ENCODE results near the gene ACP2.
A peak's percentile ranks its signal among the peaks of the same experiment; 100 is the strongest.

Gene ACP2

DNA sequence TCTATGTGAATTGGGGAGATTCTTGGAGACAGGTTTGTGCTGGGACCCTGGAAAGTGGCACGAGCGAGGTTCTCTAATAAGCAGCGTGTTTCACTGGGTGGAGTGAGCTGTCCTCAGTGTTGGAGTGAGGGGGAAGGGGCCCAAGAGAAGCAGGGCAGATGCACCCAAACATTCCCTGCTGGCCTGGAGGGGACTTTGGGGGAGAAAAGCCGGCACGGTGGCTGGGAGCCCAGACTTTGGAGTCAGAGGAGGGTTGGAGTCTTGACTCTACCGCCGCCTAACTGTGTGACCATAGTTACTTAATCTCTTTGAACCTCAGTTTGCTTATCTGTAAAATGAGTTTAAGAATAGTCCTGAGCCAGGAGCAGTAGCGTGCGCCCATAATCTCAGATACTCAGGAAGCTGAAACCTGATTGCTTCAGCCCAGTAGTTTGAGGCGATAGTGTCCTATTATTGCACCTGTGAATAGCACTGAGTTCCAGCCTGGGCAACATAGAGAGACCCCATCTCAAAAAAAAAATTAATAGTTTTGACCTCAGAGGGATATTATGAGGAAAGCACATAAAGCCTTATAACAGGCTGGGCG, 9.8 kb upstream of the ACP2 start:
- peak overlapping the region; percentile 75 for H2BK120ac ChIP-seq (ENCODE audit: low read depth, low read length)
- H3K36me3 ChIP-seq (ENCODE audit: control insufficient read depth in 1 of 2, insufficient read depth in 2 of 2, low read depth in 1 of 2, low read length in 2 of 2): peaks cover 0 to 10% of the 10 kb centered on the region in 2 experiments
- no peak overlapping the region for H2AFZ ChIP-seq (ENCODE audit: low read depth, low read length)
- no peak overlapping the region for H3K27ac ChIP-seq (ENCODE audit: low read length, poor library complexity, severe bottlenecking)
- H3K4me3 ChIP-seq (ENCODE audit: insufficient read depth in 1 of 2, low read depth in 1 of 2, low read length in 2 of 2): peak overlapping the region in 1 of 2 experiments; percentile 67
- H3K4ac ChIP-seq (ENCODE audit: low read depth in 1 of 2, low read length in 2 of 2): peak overlapping the region; percentile 84 to 94
- peaks cover 31% of the 10 kb centered on the region for H3K4me1 ChIP-seq (ENCODE audit: control insufficient read depth, insufficient read depth, low read depth, low read length)
- H3K18ac ChIP-seq (ENCODE audit: low read depth in 1 of 2, low read length in 2 of 2): peak overlapping the region; percentile 84 to 85
- H2BK15ac ChIP-seq (ENCODE audit: low read depth, poor library complexity, severe bottlenecking): no peak overlapping the region
- peak overlapping the region; percentile 29 to 79 for H2BK12ac ChIP-seq (ENCODE audit: low read length in 2 of 2)
- H3K23ac ChIP-seq (ENCODE audit: low read length in 2 of 2): no peak overlapping the region
- peaks cover 7% of the 10 kb centered on the region for H3K79me1 ChIP-seq (replicated peaks; ENCODE audit: low read length, poor library complexity, severe bottlenecking)
- H4K8ac ChIP-seq (ENCODE audit: low read length): peak overlapping the region; percentile 76
- H3K9me3 ChIP-seq (ENCODE audit: control insufficient read depth, low read length): no peaks in the 10 kb centered on the region
- H3K4me2 ChIP-seq (ENCODE audit: low read length, poor library complexity, severe bottlenecking): no peak overlapping the region
- peak overlapping the region; percentile 43 for H2AK5ac ChIP-seq (ENCODE audit: low read length, severe bottlenecking)
- H2BK5ac ChIP-seq (ENCODE audit: low read depth, low read length, poor library complexity, severe bottlenecking): no peak overlapping the region
- H4K91ac ChIP-seq (ENCODE audit: low read length): peak overlapping the region; percentile 83
- no peak for DNase-seq
- 84% methylated on average over 11 of the region's 11 CpGs for WGBS
- no peaks in the 10 kb centered on the region for H3K27me3 ChIP-seq (ENCODE audit: control insufficient read depth in 1 of 2, insufficient read depth in 1 of 2, low read length in 2 of 2)
- H3K14ac ChIP-seq (ENCODE audit: low read length in 2 of 2): peak overlapping the region; percentile 6 to 61
- H3K9ac ChIP-seq (ENCODE audit: low read length): peak overlapping the region; percentile 78

- Histone ChIP-seq H3K9me3 (ENCODE audit: control insufficient read depth, low read length) (no peaks in the 10 kb centered on the region), H3K27me3 (ENCODE audit: control insufficient read depth in 1 of 2, insufficient read depth in 1 of 2, low read length in 2 of 2) (no peaks in the 10 kb centered on the region), H4K91ac (ENCODE audit: low read length) (peak within 1 kb of the TSS; percentile 90), H3K4me3 (ENCODE audit: insufficient read depth in 1 of 2, low read depth in 1 of 2, low read length in 2 of 2) (peak within 1 kb of the TSS; percentile 22 to 67), H2BK5ac (ENCODE audit: low read depth, low read length, poor library complexity, severe bottlenecking) (no peak within 1 kb of the TSS), H2BK15ac (ENCODE audit: low read depth, poor library complexity, severe bottlenecking) (peak within 1 kb of the TSS; percentile 92), H4K8ac (ENCODE audit: low read length) (peak within 1 kb of the TSS; percentile 76), H2AK5ac (ENCODE audit: low read length, severe bottlenecking) (peak within 1 kb of the TSS; percentile 43), H2BK12ac (ENCODE audit: low read length in 2 of 2) (peak within 1 kb of the TSS; percentile 79 to 98), H2AFZ (ENCODE audit: low read depth, low read length) (no peak within 1 kb of the TSS), H2BK120ac (ENCODE audit: low read depth, low read length) (peak within 1 kb of the TSS; percentile 75), H3K4ac (ENCODE audit: low read depth in 1 of 2, low read length in 2 of 2) (peak within 1 kb of the TSS; percentile 94 to 98), H3K4me1 (ENCODE audit: control insufficient read depth, insufficient read depth, low read depth, low read length) (peaks cover 31% of the 10 kb centered on the region), H3K18ac (ENCODE audit: low read depth in 1 of 2, low read length in 2 of 2) (peak within 1 kb of the TSS; percentile 84 to 85), H3K36me3 (ENCODE audit: control insufficient read depth in 1 of 2, insufficient read depth in 2 of 2, low read depth in 1 of 2, low read length in 2 of 2) (peaks cover 0 to 10% of the 10 kb centered on the region in 2 experiments), H3K27ac (ENCODE audit: low read length, poor library complexity, severe bottlenecking) (peak within 1 kb of the TSS; percentile 10), H3K9ac (ENCODE audit: low read length) (peak within 1 kb of the TSS; percentile 78), H3K79me1 (replicated peaks; ENCODE audit: low read length, poor library complexity, severe bottlenecking) (peaks cover 8% of the 10 kb centered on the region), H3K4me2 (ENCODE audit: low read length, poor library complexity, severe bottlenecking) (peak within 1 kb of the TSS; percentile 69), H3K23ac (ENCODE audit: low read length in 2 of 2) (no peak within 1 kb of the TSS), H3K14ac (ENCODE audit: low read length in 2 of 2) (peak within 1 kb of the TSS; percentile 6 to 61)
- DNase-seq: peak; percentile 86
- WGBS: 6% methylated on average over 10 of the region's 15 CpGs
Measured at GRCh38 chr11:47257517-47258316, 9.1 kb upstream of the ACP2 start, which contains the start of gene NR1H3. Gene NR1H3, plus strand, starts transcription at chr11:47257996. Its CDS starts 1,221 bp downstream, at chr11:47259217.

DNA sequence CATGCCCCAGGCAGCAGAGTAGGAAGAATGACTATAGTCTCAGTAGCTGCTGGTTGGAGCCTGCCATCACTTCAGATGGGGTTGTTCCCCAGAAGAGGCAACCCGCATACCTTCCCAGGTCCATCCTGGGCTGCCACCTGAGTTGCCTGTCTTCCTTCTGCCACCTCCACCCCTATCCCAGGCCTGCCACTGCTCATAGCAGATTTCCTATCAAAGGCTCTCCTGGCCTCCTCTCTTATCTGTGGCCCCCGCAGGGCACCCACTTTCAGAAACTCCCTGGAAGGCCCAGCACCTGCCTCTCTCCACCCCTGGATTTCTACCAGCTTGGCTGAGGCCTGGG, 8.5 kb upstream of the ACP2 start:
- H3K9ac ChIP-seq (ENCODE audit: low read length): peak overlapping the region; percentile 78
- peak overlapping the region; percentile 9 for H2AK5ac ChIP-seq (ENCODE audit: low read length, severe bottlenecking)
- H3K79me1 ChIP-seq (replicated peaks; ENCODE audit: low read length, poor library complexity, severe bottlenecking): peaks cover 8% of the 10 kb centered on the region
- no peak for DNase-seq
- H3K4ac ChIP-seq (ENCODE audit: low read depth in 1 of 2, low read length in 2 of 2): peak overlapping the region; percentile 72 to 98
- peak overlapping the region; percentile 10 for H3K27ac ChIP-seq (ENCODE audit: low read length, poor library complexity, severe bottlenecking)
- H2BK120ac ChIP-seq (ENCODE audit: low read depth, low read length): peak overlapping the region; percentile 66
- no peak overlapping the region for H3K23ac ChIP-seq (ENCODE audit: low read length in 2 of 2)
- peaks cover 31% of the 10 kb centered on the region for H3K4me1 ChIP-seq (ENCODE audit: control insufficient read depth, insufficient read depth, low read depth, low read length)
- H3K9me3 ChIP-seq (ENCODE audit: control insufficient read depth, low read length): no peaks in the 10 kb centered on the region
- peak overlapping the region; percentile 90 for H4K91ac ChIP-seq (ENCODE audit: low read length)
- H3K4me3 ChIP-seq (ENCODE audit: insufficient read depth in 1 of 2, low read depth in 1 of 2, low read length in 2 of 2): no peak overlapping the region
- H2BK5ac ChIP-seq (ENCODE audit: low read depth, low read length, poor library complexity, severe bottlenecking): no peak overlapping the region
- H3K18ac ChIP-seq (ENCODE audit: low read depth in 1 of 2, low read length in 2 of 2): peak overlapping the region; percentile 62 to 85
- H3K14ac ChIP-seq (ENCODE audit: low read length in 2 of 2): no peak overlapping the region
- H4K8ac ChIP-seq (ENCODE audit: low read length): peak overlapping the region; percentile 66
- H3K4me2 ChIP-seq (ENCODE audit: low read length, poor library complexity, severe bottlenecking): peak overlapping the region; percentile 69
- WGBS: 82% methylated on average over 1 of the region's 2 CpGs
- peak overlapping the region; percentile 92 for H2BK15ac ChIP-seq (ENCODE audit: low read depth, poor library complexity, severe bottlenecking)
- peaks cover 0 to 10% of the 10 kb centered on the region in 2 experiments for H3K36me3 ChIP-seq (ENCODE audit: control insufficient read depth in 1 of 2, insufficient read depth in 2 of 2, low read depth in 1 of 2, low read length in 2 of 2)
- no peaks in the 10 kb centered on the region for H3K27me3 ChIP-seq (ENCODE audit: control insufficient read depth in 1 of 2, insufficient read depth in 1 of 2, low read length in 2 of 2)
- H2BK12ac ChIP-seq (ENCODE audit: low read length in 2 of 2): peak overlapping the region; percentile 66 to 98
- H2AFZ ChIP-seq (ENCODE audit: low read depth, low read length): no peak overlapping the region

DNA sequence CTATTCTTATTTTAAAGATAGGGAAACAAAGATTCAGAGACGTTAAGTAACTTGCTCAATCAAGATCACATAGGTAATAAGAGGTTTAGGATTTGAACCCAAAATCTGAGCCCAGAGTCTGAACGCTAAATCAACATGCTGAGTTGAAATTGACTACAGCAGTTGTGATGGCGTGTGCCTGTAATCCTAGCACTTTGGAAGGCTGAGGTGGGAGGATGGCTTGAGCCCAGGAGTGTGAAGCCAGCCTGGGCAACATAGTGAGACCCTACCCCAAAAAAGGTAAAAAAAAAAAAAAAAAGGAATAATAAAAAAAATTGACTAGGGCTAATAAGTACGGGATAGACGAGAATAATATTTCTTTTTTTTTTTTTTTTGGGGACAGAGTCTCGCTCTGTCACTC, 7.8 kb upstream of the ACP2 start:
- 98% methylated on average over 5 of the region's 6 CpGs for WGBS

More for the DNA sequence above, 7.8 kb upstream of the ACP2 start:
- H2BK120ac ChIP-seq (ENCODE audit: low read depth, low read length): no peak overlapping the region
- H3K4me2 ChIP-seq (ENCODE audit: low read length, poor library complexity, severe bottlenecking): no peak overlapping the region
- H3K4me3 ChIP-seq (ENCODE audit: insufficient read depth in 1 of 2, low read depth in 1 of 2, low read length in 2 of 2): no peak overlapping the region
- H3K4me1 ChIP-seq (ENCODE audit: control insufficient read depth, insufficient read depth, low read depth, low read length): peaks cover 31% of the 10 kb centered on the region
- no peaks in the 10 kb centered on the region for H3K27me3 ChIP-seq (ENCODE audit: control insufficient read depth in 1 of 2, insufficient read depth in 1 of 2, low read length in 2 of 2)
- no peak overlapping the region for H3K18ac ChIP-seq (ENCODE audit: low read depth in 1 of 2, low read length in 2 of 2)
- no peak overlapping the region for H3K27ac ChIP-seq (ENCODE audit: low read length, poor library complexity, severe bottlenecking)
- no peak overlapping the region for H2AFZ ChIP-seq (ENCODE audit: low read depth, low read length)
- H3K23ac ChIP-seq (ENCODE audit: low read length in 2 of 2): no peak overlapping the region
- no peak overlapping the region for H3K14ac ChIP-seq (ENCODE audit: low read length in 2 of 2)
- no peak overlapping the region for H2BK15ac ChIP-seq (ENCODE audit: low read depth, poor library complexity, severe bottlenecking)
- H2AK5ac ChIP-seq (ENCODE audit: low read length, severe bottlenecking): no peak overlapping the region
- no peak for DNase-seq
- H3K36me3 ChIP-seq (ENCODE audit: control insufficient read depth in 1 of 2, insufficient read depth in 2 of 2, low read depth in 1 of 2, low read length in 2 of 2): peaks cover 0 to 7% of the 10 kb centered on the region in 2 experiments
- H3K4ac ChIP-seq (ENCODE audit: low read depth in 1 of 2, low read length in 2 of 2): no peak overlapping the region
- H2BK5ac ChIP-seq (ENCODE audit: low read depth, low read length, poor library complexity, severe bottlenecking): no peak overlapping the region
- no peaks in the 10 kb centered on the region for H3K9me3 ChIP-seq (ENCODE audit: control insufficient read depth, low read length)
- H4K91ac ChIP-seq (ENCODE audit: low read length): no peak overlapping the region
- no peak overlapping the region for H3K9ac ChIP-seq (ENCODE audit: low read length)
- H4K8ac ChIP-seq (ENCODE audit: low read length): no peak overlapping the region
- H3K79me1 ChIP-seq (replicated peaks; ENCODE audit: low read length, poor library complexity, severe bottlenecking): peaks cover 8% of the 10 kb centered on the region
- no peak overlapping the region for H2BK12ac ChIP-seq (ENCODE audit: low read length in 2 of 2)
